H1 (cell line): ENCODE data around the gene DNAH10. TPM values are rescaled to one million over a fixed set of nuclear protein-coding genes. Genes with fewer than 3 reads are reported as not detected.

Experiments
- CTCF ChIA-PET: fragments of 300-600 bp; sonication (Branson Sonifier 250); formaldehyde crosslinking; loops from one replicate; lab custom pipeline; 2021; ENCODE audit not compliant: partially characterized antibody; lab: Charles Lee
- POLR2A ChIA-PET: fragments of 300-600 bp; sonication (Branson Sonifier 250); formaldehyde crosslinking; loops from one replicate; lab custom pipeline; 2021; ENCODE audit warnings: inconsistent platforms; ENCODE audit not compliant: partially characterized antibody; lab: Charles Lee
- DNase-seq, 2 experiments: peaks; one replicate each; pipeline versions ENCODE4 v3.0.0 to v3.0.0-alpha.2; 2010 to 2022; ENCODE audit warnings: low spot score in 2 of 2, low read depth in 1 of 2, mixed read lengths in 1 of 2
- FAIRE-seq: peaks from 2 replicates; lab custom pipeline; 2011; peaks lifted over from hg19 to GRCh38; lab: Jason Lieb, UNC
- H2AFZ ChIP-seq: 2 replicates; pipeline ENCODE4 v1.8.1; 2012; ENCODE audit warnings: low read length, inconsistent platforms
- H2AK5ac ChIP-seq: 2 replicates; pipeline ENCODE4 v1.6.1; 2013; ENCODE audit warnings: low read depth, low read length
- H2BK120ac ChIP-seq: replicated peaks from 2 replicates; pipeline ENCODE3; 2013; ENCODE audit warnings: low read depth, low read length, inconsistent platforms
- H2BK12ac ChIP-seq: 2 replicates; pipeline ENCODE4 v1.6.1; 2013; ENCODE audit warnings: low read depth, low read length
- H2BK15ac ChIP-seq: 2 replicates; pipeline ENCODE4 v1.6.1; 2013; ENCODE audit warnings: low read length
- H2BK20ac ChIP-seq: 2 replicates; pipeline ENCODE4 v1.6.1; 2013; ENCODE audit warnings: low read length
- H2BK5ac ChIP-seq: 2 replicates; pipeline ENCODE4 v1.6.1; 2013; ENCODE audit warnings: low read depth, low read length
- H3K14ac ChIP-seq: 2 replicates; pipeline ENCODE4 v1.6.1; 2013; ENCODE audit warnings: inconsistent platforms; ENCODE audit not compliant: insufficient read length
- H3K18ac ChIP-seq: 2 replicates; pipeline ENCODE4 v1.6.1; 2013; ENCODE audit warnings: low read length; ENCODE audit errors: extremely low read depth
- H3K23ac ChIP-seq: 2 replicates; pipeline ENCODE4 v1.6.1; 2013; ENCODE audit warnings: inconsistent platforms; ENCODE audit not compliant: insufficient read length
- H3K23me2 ChIP-seq: 2 replicates; pipeline ENCODE4 v1.6.1; 2013; ENCODE audit warnings: low read depth, low read length
- H3K27ac ChIP-seq: 2 replicates; pipeline ENCODE4 v1.6.1; 2011; ENCODE audit warnings: low read depth, low read length, inconsistent platforms
- H3K27me3 ChIP-seq, 4 experiments: replicated peaks in 1 of 4; 1 replicate in 1 of 4; 2 replicates in 3 of 4; pipeline versions ENCODE4 v1.6.1 to v1.8.1; 2011 to 2013; ENCODE audit warnings: low read length in 3 of 4, mild to moderate bottlenecking in 3 of 4, inconsistent platforms in 2 of 4, mixed read lengths in 2 of 4, moderate library complexity in 1 of 4; ENCODE audit not compliant: control insufficient read depth in 3 of 4, insufficient read depth in 3 of 4; ENCODE audit errors: extremely low read depth in 1 of 4
- H3K36me3 ChIP-seq, 4 experiments: 2 replicates each; pipeline versions ENCODE4 v1.6.1 to v1.8.1; 2011 to 2013; ENCODE audit warnings: mild to moderate bottlenecking in 4 of 4, low read length in 3 of 4, moderate library complexity in 2 of 4, control low read depth in 1 of 4, inconsistent platforms in 1 of 4; ENCODE audit not compliant: insufficient read depth in 4 of 4, control insufficient read depth in 2 of 4
- H3K4ac ChIP-seq: replicated peaks from 2 replicates; pipeline ENCODE3; 2013; ENCODE audit warnings: low read length, low read depth, mixed read lengths, inconsistent platforms; ENCODE audit not compliant: insufficient read length
- H3K4me1 ChIP-seq, 4 experiments: replicated peaks in 1 of 4; 1 replicate in 1 of 4; 2 replicates in 3 of 4; pipeline versions ENCODE4 v1.6.1 to v1.8.1; 2011 to 2013; ENCODE audit warnings: low read length in 3 of 4, inconsistent platforms in 2 of 4, mixed read lengths in 1 of 4; ENCODE audit not compliant: insufficient read depth in 4 of 4, control insufficient read depth in 3 of 4
- H3K4me2 ChIP-seq, 2 experiments: 2 replicates each; pipeline versions ENCODE4 v1.6.1 to v1.8.1; 2011 to 2013; ENCODE audit warnings: low read depth in 2 of 2, low read length in 2 of 2, control low read depth in 1 of 2, inconsistent platforms in 1 of 2, mild to moderate bottlenecking in 1 of 2; ENCODE audit not compliant: insufficient read depth in 1 of 2
- H3K4me3 ChIP-seq, 4 experiments: fragments of 200-600, 300-600 bp in 1 of 4; sonication (generic), shearing (Covaris generic), sonication (Bioruptor Twin) in 1 of 4; 2 replicates each; pipeline versions ENCODE4 v1.5.1 to v1.8.1; 2011 to 2016; ENCODE audit warnings: low read length in 4 of 4, low read depth in 3 of 4, control low read depth in 2 of 4, inconsistent platforms in 2 of 4, mild to moderate bottlenecking in 2 of 4, mixed read lengths in 1 of 4, moderate library complexity in 1 of 4; ENCODE audit not compliant: insufficient read depth in 2 of 4; ENCODE audit errors: extremely low read depth in 1 of 4
- H3K56ac ChIP-seq: replicated peaks from 2 replicates; pipeline ENCODE3; 2013; ENCODE audit warnings: low read depth, mild to moderate bottlenecking, mixed read lengths, low read length, inconsistent platforms; ENCODE audit not compliant: insufficient read length
- H3K79me1 ChIP-seq: 2 replicates; pipeline ENCODE4 v1.6.1; 2013; ENCODE audit warnings: low read depth, low read length, control low read depth
- H3K79me2 ChIP-seq, 2 experiments: 2 replicates each; pipeline versions ENCODE4 v1.6.1 to v1.8.1; 2012 to 2013; ENCODE audit warnings: low read length in 2 of 2, mild to moderate bottlenecking in 2 of 2, inconsistent platforms in 1 of 2; ENCODE audit not compliant: insufficient read depth in 2 of 2, control insufficient read depth in 1 of 2
- H3K9ac ChIP-seq, 4 experiments: replicated peaks in 1 of 4; 1 replicate in 1 of 4; 2 replicates in 3 of 4; pipeline versions ENCODE4 v1.6.1 to v1.8.1; 2011 to 2013; ENCODE audit warnings: low read depth in 3 of 4, low read length in 3 of 4, control low read depth in 2 of 4, mild to moderate bottlenecking in 2 of 4, moderate library complexity in 2 of 4, inconsistent platforms in 1 of 4; ENCODE audit errors: extremely low read depth in 1 of 4
- H3K9me3 ChIP-seq, 2 experiments: 2 replicates each; pipeline versions ENCODE4 v1.6.1 to v1.8.1; 2012 to 2013; ENCODE audit warnings: mild to moderate bottlenecking in 2 of 2, moderate library complexity in 2 of 2, control low read depth in 1 of 2, inconsistent platforms in 1 of 2, low read depth in 1 of 2, low read length in 1 of 2, mixed read lengths in 1 of 2; ENCODE audit not compliant: insufficient read depth in 2 of 2
- H4K20me1 ChIP-seq, 2 experiments: replicated peaks in 1 of 2; 2 replicates each; pipeline versions ENCODE3 to v1.8.1; 2011 to 2013; ENCODE audit warnings: inconsistent platforms in 2 of 2, low read length in 2 of 2, mild to moderate bottlenecking in 1 of 2; ENCODE audit not compliant: insufficient read depth in 2 of 2, control insufficient read depth in 1 of 2
- H4K5ac ChIP-seq: 2 replicates; pipeline ENCODE4 v1.6.1; 2013; ENCODE audit warnings: low read length, low read depth, mixed read lengths, inconsistent platforms; ENCODE audit not compliant: insufficient read length
- H4K8ac ChIP-seq: 2 replicates; pipeline ENCODE4 v1.8.0; 2013; ENCODE audit warnings: mild to moderate bottlenecking, moderate library complexity, low read length, inconsistent platforms; ENCODE audit not compliant: insufficient read depth; ENCODE audit errors: extremely low read depth
- H4K91ac ChIP-seq: replicated peaks from 2 replicates; pipeline ENCODE3; 2013; ENCODE audit warnings: low read length, mixed read lengths, inconsistent platforms; ENCODE audit not compliant: insufficient read length
- BRCA1 ChIP-seq: IDR thresholded peaks from 2 replicates; pipeline ENCODE4 v1.6.1; 2012; ENCODE audit warnings: low read depth, low read length, improper control_type of control experiment
- CBX5 ChIP-seq: fragments of 300-800, 300-1000 bp; sonication (generic); IDR thresholded peaks from 2 replicates; pipeline ENCODE4 v1.7.1; 2016; ENCODE audit warnings: antibody characterized with exemption, low read length, low read depth
- CREB1 ChIP-seq: IDR thresholded peaks from 2 replicates; pipeline ENCODE4 v1.6.1; 2012; ENCODE audit warnings: inconsistent platforms
- HDAC6 ChIP-seq: IDR thresholded peaks from one replicate; pipeline ENCODE4 v1.7.1; 2012; ENCODE audit warnings: low read depth, mild to moderate bottlenecking, inconsistent platforms, low read length, moderate library complexity
- KDM4A ChIP-seq: IDR thresholded peaks from one replicate; pipeline ENCODE4 v1.7.1; 2012; ENCODE audit warnings: low read depth, mild to moderate bottlenecking, moderate library complexity, low read length, inconsistent platforms; ENCODE audit not compliant: severe bottlenecking
- POU5F1 ChIP-seq: IDR thresholded peaks from 2 replicates; pipeline ENCODE4 v1.6.1; 2011; ENCODE audit warnings: low read depth, mild to moderate bottlenecking, low read length, moderate library complexity
- RNF2 ChIP-seq: fragments of 200-900, 300-1000 bp; sonication (generic); IDR thresholded peaks from 2 replicates; pipeline ENCODE4 v1.7.1; 2016; ENCODE audit warnings: borderline replicate concordance, low read depth, mild to moderate bottlenecking, antibody characterized with exemption, low read length; ENCODE audit not compliant: poor library complexity, severe bottlenecking; ENCODE audit errors: missing control alignments
- TAF1 ChIP-seq: IDR thresholded peaks from 2 replicates; pipeline ENCODE4 v1.6.1; 2011; ENCODE audit warnings: mild to moderate bottlenecking, low read depth, low read length
- TEAD4 ChIP-seq: IDR thresholded peaks from 2 replicates; pipeline ENCODE4 v1.6.1; 2012; ENCODE audit warnings: low read depth, low read length, inconsistent platforms, mixed read lengths
- WGBS, 2 experiments: shearing (Covaris generic) in 1 of 2; methylation state at CpG; one replicate each; pipeline versions ENCODE4 v1.1.6 to v1.1.7; 2013 to 2015; ENCODE audit warnings: low lambda C conversion rate in 2 of 2, mixed read lengths in 2 of 2, inconsistent platforms in 1 of 2, low coverage in 1 of 2, missing lambda C conversion rate in 1 of 2; ENCODE audit not compliant: insufficient replicate concordance in 2 of 2, insufficient coverage in 1 of 2, insufficient read length in 1 of 2; ENCODE audit errors: extremely low coverage in 1 of 2, missing lambda C conversion rate in 1 of 2; 5-methylcytosine and 5-hydroxymethylcytosine counted together
- polyA plus RNA-seq, 7 experiments: library from polyadenylated mRNA; depleted of rRNA in 3 of 7; stranded (reverse) in 5 of 7; unstranded in 2 of 7; fragments of >200 nt in 5 of 7; fragments of 200-250 nt in 2 of 7; gene quantifications; 1 replicate in 5 of 7; 2 replicates in 1 of 7; 4 replicates in 1 of 7; pipeline versions ENCODE4 v1.2.1 to v1.2.3, GENCODE V29; 2011 to 2013; ENCODE audit warnings: missing spikeins in 2 of 7, mixed read lengths in 2 of 7
- total RNA-seq: library from RNA; stranded (reverse); fragmentation: NEBNext Ultra II Directional; extraction: Animal tissue kit (Norgen Biotek cat#: 25700); gene quantifications from 2 replicates; pipeline ENCODE4 v1.2.1, GENCODE V29; 2021

Gene DNAH10
- total and polyA plus RNA-seq, 2 of the 8 experiments (the other 6 are each of a cell fraction or from before 2014, with no cell fraction given) = 0.02 to 0.24 TPM

DNA sequence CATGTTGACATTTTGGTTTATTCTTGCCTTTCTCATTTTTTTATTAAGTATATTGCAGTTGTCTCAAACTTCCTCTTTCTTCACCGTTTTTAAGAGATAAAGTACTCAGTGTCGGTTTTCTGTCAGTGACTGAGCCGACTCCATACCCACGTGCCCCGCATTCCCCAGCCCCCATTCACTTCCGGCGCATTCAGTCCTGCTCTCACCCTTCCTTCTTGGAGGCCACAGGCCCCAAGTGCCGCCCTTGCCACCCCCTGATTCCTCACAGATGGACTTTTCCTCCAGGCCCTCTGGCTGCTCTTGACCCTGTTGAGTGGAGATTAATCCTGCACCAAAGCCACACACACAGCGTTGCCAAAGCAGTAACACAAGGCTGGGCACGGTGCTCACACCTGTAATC is 19.1 kb upstream of the DNAH10 start:
- H3K27me3 ChIP-seq = no peaks in the 10 kb centered on the region
- H2BK120ac ChIP-seq = no peak overlapping the region
- 92% methylated on average over 10 of the region's 10 CpGs; no CpG with 5 or more reads in 1 of the 2 experiments for WGBS, 2 experiments
- no peaks in the 10 kb centered on the region for H3K79me2 ChIP-seq
- no peak overlapping the region for H3K18ac ChIP-seq
- no peak overlapping the region for H2BK20ac ChIP-seq
- H4K20me1 ChIP-seq = peaks cover 8 to 11% of the 10 kb centered on the region in 2 experiments
- no peaks in the 10 kb centered on the region for H3K79me1 ChIP-seq
- H2AFZ ChIP-seq = no peak overlapping the region
- no peak overlapping the region for H3K4ac ChIP-seq
- ChIA-PET POLR2A (no interaction called here), CTCF (no interaction called here)
- H3K9me3 ChIP-seq = no peaks in the 10 kb centered on the region
- no peak overlapping the region for H3K27ac ChIP-seq
- FAIRE-seq (no peak), DNase-seq (no peak)
- no peak overlapping the region for H3K56ac ChIP-seq
- H3K4me1 ChIP-seq = no peaks in the 10 kb centered on the region
- H3K23me2 ChIP-seq = no peaks in the 10 kb centered on the region
- H4K8ac ChIP-seq = no peak overlapping the region; the same call in 1 of the 2 replicates
- H3K4me2 ChIP-seq = no peak overlapping the region
- no peak overlapping the region for H2BK12ac ChIP-seq
- no peak overlapping the region for H3K4me3 ChIP-seq
- H3K36me3 ChIP-seq = peaks cover 21 to 76% (median 47%) of the 10 kb centered on the region in 4 experiments
- no peak overlapping the region for H2BK5ac ChIP-seq
- no peak overlapping the region for H4K5ac ChIP-seq
- H3K23ac ChIP-seq = no peak overlapping the region
- TF ChIP-seq KDM4A (no peak), TAF1 (no peak), RNF2 (no peak), CREB1 (no peak), BRCA1 (no peak), CBX5 (no peak), POU5F1 (no peak), TEAD4 (no peak), HDAC6 (no peak)
- no peak overlapping the region for H3K14ac ChIP-seq
- H4K91ac ChIP-seq = no peak overlapping the region
- H2BK15ac ChIP-seq = no peak overlapping the region
- H3K9ac ChIP-seq = no peak overlapping the region
- no peak overlapping the region for H2AK5ac ChIP-seq
